Breast epithelium (tissue), 4 donors: Measurements from ENCODE around the gene YEATS4. TPM values are rescaled to one million over a fixed set of nuclear protein-coding genes. Genes with fewer than 3 reads are reported as not detected.

Experiments
- DNase-seq, 2 donors: peaks; one replicate each; pipeline ENCODE4 v3.0.0-alpha.2; 2019; ENCODE audit warnings: low spot score in 2 of 2
- H3K27ac ChIP-seq, 2 donors: fragments of 200-600 bp; sonication (generic) in 1 of 2; one replicate each; pipeline ENCODE4 v1.5.1; 2016 to 2019; ENCODE audit warnings: mild to moderate bottlenecking in 1 of 2
- H3K27me3 ChIP-seq, 2 donors: fragments of 200-600 bp; sonication (generic) in 1 of 2; one replicate each; pipeline versions ENCODE4 v1.5.1 to v1.6.0; 2017 to 2019; ENCODE audit warnings: control low read depth in 1 of 2, mild to moderate bottlenecking in 1 of 2
- H3K36me3 ChIP-seq: fragments of 200-600 bp; one replicate; pipeline ENCODE4 v1.5.1; 2019
- H3K4me1 ChIP-seq, 2 donors: fragments of 200-600 bp; sonication (generic); one replicate each; pipeline ENCODE4 v1.5.1; 2016 to 2019; ENCODE audit warnings: control low read depth in 1 of 2
- H3K4me3 ChIP-seq, 3 donors: fragments of 200-600 bp; sonication (generic); 1 replicate in 2 of 3; 2 replicates in 1 of 3; pipeline ENCODE4 v1.5.1; 2016 to 2019; ENCODE audit warnings: mild to moderate bottlenecking in 3 of 3, moderate library complexity in 2 of 3
- H3K9me3 ChIP-seq, 2 donors: fragments of 200-600 bp; sonication (generic) in 1 of 2; one replicate each; pipeline ENCODE4 v1.5.1; 2016 to 2019; ENCODE audit warnings: control low read depth in 1 of 2
- CTCF ChIP-seq, 3 donors: fragments of 450-650 bp; IDR thresholded peaks; one replicate each; pipeline ENCODE4 v1.5.1; 2016 to 2017; ENCODE audit warnings: antibody characterized with exemption in 3 of 3, mild to moderate bottlenecking in 3 of 3, moderate library complexity in 3 of 3
- POLR2A ChIP-seq: fragments of 450-650 bp; IDR thresholded peaks from one replicate; pipeline ENCODE4 v1.6.1; 2016; ENCODE audit warnings: antibody characterized with exemption, mild to moderate bottlenecking, moderate library complexity
- POLR2AphosphoS5 ChIP-seq, 3 donors: sonication (generic); formaldehyde crosslinking; IDR thresholded peaks; one replicate each; pipeline ENCODE4 v1.6.1; 2017; ENCODE audit warnings: antibody characterized with exemption in 3 of 3
- intact Hi-C: fragments of 100-400 bp; cut with DNase I; formaldehyde crosslinking; loops from one replicate; pipeline ENCODE4 v1.15.1; 2023; ENCODE audit warnings: low total_unique reads
- total RNA-seq, 3 donors: library from RNA; depleted of rRNA; stranded (reverse); fragments of >200 nt; gene quantifications; one replicate each; pipeline ENCODE4 v1.1.0, GENCODE V29; 2016

YEATS4 gene
- total RNA-seq, 3 donors from 2014 or later: 13.8 to 23.0 (median 16.1) TPM

- intact Hi-C loops: no loop called here
- TF ChIP-seq CTCF (IDR thresholded peaks at IDR 0.05): no peak
- TF ChIP-seq POLR2AphosphoS5 (IDR thresholded peaks at IDR 0.05): no peak
- TF ChIP-seq POLR2A: no peak
- Histone ChIP-seq H3K9me3 (no peaks in the 10 kb centered on the region), H3K27me3 (no peaks in the 10 kb centered on the region), H3K4me1 (no peaks in the 10 kb centered on the region), H3K36me3 (no peaks in the 10 kb centered on the region), H3K4me3 (no peak overlapping the region), H3K27ac (no peak overlapping the region)
- no peak for DNase-seq
Measured at GRCh38 chr12:69352904-69353303, 6.6 kb upstream of the YEATS4 start.

- Histone ChIP-seq H3K27ac (no peak overlapping the region), H3K4me1 (peaks cover 0 to 4% of the 10 kb centered on the region in 2 donors), H3K4me3 (no peak overlapping the region), H3K27me3 (no peaks in the 10 kb centered on the region), H3K36me3 (no peaks in the 10 kb centered on the region), H3K9me3 (no peaks in the 10 kb centered on the region)
- TF ChIP-seq POLR2AphosphoS5 (IDR thresholded peaks at IDR 0.05) (no peak), POLR2A (no peak), CTCF (IDR thresholded peaks at IDR 0.05) (no peak)
- no peak for DNase-seq
- intact Hi-C loops: no loop called here
Measured at GRCh38 chr12:69354172-69354555, 5.4 kb upstream of the YEATS4 start.

GRCh38 chr12:69354556-69355187 is 4.9 kb upstream of the YEATS4 start:
- no peaks in the 10 kb centered on the region for H3K9me3 ChIP-seq
- intact Hi-C loops: no loop called here

GRCh38 chr12:69355363-69356028 is 4.0 kb upstream of the YEATS4 start:
- Histone ChIP-seq H3K4me1 (peaks cover 0 to 7% of the 10 kb centered on the region in 2 donors), H3K36me3 (no peaks in the 10 kb centered on the region), H3K27me3 (no peaks in the 10 kb centered on the region), H3K4me3 (no peak overlapping the region), H3K27ac (no peak overlapping the region), H3K9me3 (no peaks in the 10 kb centered on the region)
- no peak for TF ChIP-seq CTCF (IDR thresholded peaks at IDR 0.05)
- no peak for TF ChIP-seq POLR2AphosphoS5 (IDR thresholded peaks at IDR 0.05)
- TF ChIP-seq POLR2A: no peak
- intact Hi-C loops: no loop called here
- DNase-seq: no peak

More at GRCh38 chr12:69354556-69355187, 4.9 kb upstream of the YEATS4 start:
- H3K36me3 ChIP-seq: no peaks in the 10 kb centered on the region
- no peak overlapping the region for H3K27ac ChIP-seq
- no peak for DNase-seq
- TF ChIP-seq POLR2AphosphoS5 (IDR thresholded peaks at IDR 0.05) (no peak), CTCF (IDR thresholded peaks at IDR 0.05) (no peak), POLR2A (no peak)
- no peak overlapping the region for H3K4me3 ChIP-seq
- H3K27me3 ChIP-seq: no peaks in the 10 kb centered on the region
- H3K4me1 ChIP-seq: peaks cover 0 to 7% of the 10 kb centered on the region in 2 donors

- TF ChIP-seq POLR2AphosphoS5 (IDR thresholded peaks at IDR 0.05): no peak
- TF ChIP-seq CTCF (IDR thresholded peaks at IDR 0.05): no peak
- no peak for TF ChIP-seq POLR2A
- no peak for DNase-seq
- Histone ChIP-seq H3K27ac (peak overlapping the region; percentile 92 to 96), H3K9me3 (no peaks in the 10 kb centered on the region), H3K27me3 (no peaks in the 10 kb centered on the region), H3K4me3 (peak overlapping the region; percentile 65 to 87 (median 73)), H3K4me1 (peaks cover 0 to 7% of the 10 kb centered on the region in 2 donors), H3K36me3 (no peaks in the 10 kb centered on the region)
- intact Hi-C loops: no loop called here
Measured at GRCh38 chr12:69360348-69360672, 767 bp downstream of the YEATS4 start.
